ENCODE data around the gene CCT5.
"Not testable (repeated sequence)": the region's sequence is repeated elsewhere in the genome, so short reads cannot be mapped to it uniquely, and the experiment has no call there.

The CCT5 gene

DNA sequence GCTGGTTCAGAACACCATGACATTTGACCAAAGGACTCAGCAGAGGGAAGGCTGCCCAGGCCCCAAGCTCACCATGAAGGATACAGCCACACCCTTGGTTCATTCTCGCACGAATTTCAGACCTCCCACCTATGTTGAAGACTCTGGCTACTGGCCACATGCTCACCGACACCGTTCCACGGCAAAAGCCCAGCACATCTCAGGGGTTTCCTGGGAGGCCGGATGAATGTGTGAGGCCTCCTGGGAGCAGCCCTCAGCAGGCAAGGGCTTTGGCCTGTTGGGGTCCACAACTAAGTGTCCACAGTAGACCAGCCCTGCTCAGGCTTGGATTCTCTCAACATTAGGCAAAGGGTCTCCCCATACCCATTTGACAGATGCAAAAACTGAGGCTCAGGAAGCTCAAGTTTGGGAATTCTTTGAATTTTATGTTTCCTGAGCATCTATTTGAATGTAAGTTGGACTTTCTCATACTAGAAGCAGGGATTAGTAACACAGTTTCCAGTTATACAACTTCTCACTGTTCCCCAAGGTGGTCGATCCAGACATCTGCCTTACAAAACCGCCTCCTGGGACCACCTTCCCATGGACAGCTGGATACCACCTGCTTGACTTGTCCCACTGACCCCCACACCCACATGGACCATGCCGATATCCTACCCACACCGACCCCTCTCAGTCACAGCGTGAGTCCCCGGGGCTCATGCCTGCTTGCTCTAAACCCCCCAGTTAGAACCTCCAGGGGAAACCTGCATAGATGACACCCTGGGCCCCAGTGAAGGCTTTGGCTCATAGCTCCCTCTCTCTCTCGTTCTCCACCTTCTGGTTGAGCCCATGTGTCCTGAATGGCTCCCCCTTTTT lies 27.9 kb downstream of the CCT5 start:
- DNase-seq (ENCODE audit: low read depth in 3 of 3) = no peak

DNA sequence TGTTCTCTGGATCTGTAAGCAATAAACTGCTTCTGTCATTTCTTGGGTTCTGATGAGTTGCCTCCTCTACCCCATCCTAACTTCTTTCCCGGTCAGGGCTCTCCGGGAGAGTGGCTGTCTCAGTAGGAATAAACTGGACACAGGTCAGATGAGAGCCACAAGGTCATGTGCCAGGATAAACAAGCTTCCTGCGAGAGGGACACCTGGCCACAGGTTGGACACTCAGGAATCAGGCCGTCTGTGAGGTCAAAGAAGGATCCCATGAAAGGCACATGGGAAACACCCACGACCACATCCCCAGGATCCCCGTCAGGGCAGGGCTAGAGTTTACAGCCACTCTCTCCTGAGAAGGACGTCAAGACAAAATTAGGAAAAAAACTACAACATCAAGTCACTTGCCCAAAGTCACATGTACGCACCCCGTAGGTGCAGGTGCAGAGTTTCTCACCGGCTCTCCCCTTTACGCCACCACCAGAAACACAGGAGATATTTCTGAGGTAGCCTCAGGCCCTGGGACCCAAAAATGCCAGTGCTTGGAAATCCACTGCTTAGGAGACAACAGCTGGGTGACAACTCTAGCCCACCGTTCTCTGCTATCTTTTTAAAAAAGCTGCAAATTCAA lies 28.7 kb downstream of the CCT5 start:
- DNase-seq (ENCODE audit: low read depth in 3 of 3) = no peak

DNA sequence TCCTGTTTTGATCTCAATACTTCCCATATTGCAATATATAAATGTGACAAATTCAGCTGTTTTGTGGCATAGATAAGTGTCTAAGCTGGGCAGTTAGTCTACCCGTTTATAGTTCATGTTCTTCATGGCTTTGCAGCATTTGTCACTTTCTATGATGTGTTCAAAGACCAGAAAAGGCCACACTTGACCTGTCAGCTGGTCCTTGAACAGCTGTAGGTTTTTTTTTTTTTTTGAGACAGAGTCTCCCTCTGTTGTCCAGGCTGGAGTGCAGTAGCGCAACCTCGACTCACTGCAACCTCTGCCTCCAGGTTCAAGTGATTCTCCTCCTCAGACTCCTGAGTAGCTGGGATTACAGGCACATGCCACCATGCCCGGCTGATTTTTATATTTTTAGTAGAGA lies 29.2 kb downstream of the CCT5 start:
- no peak for DNase-seq (ENCODE audit: low read depth in 3 of 3)

DNA sequence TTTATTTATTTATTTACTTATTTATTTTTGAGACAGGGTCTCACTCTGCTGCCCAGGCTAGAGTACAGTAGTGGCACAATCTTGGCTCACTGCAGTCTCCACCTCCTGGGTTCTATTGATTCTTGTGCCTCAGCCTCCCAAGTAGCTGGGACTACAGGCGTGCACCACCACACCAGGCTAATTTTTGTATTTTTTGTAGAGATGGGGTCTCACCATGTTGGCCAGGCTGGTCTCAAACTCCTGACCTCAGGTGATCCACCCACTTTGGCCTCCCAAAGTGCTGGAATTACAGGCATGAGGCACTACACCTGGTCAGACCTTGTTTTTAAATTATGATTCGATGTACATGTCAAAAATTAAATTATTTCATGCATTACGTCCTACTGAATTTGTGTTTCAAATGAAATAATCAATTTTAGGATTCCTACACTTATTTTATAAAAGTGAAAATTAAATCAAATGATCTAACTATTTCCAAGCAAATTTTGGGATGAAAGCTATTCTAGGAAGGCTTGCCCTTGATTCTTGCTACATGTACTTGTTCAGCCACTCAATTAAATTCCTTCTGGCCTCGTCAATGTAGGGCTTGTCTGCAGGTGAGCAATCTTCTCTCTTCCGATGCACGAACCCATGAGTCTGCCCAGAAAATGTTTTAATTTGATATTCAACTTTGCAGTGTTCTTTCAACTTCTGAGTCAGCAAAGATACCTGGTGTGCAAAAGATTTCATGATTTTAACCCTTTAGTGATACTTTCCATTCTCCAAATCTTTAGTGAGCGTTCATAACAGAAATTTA lies 30.0 kb downstream of the CCT5 start:
- no peak for DNase-seq (ENCODE audit: low read depth in 3 of 3)

DNA sequence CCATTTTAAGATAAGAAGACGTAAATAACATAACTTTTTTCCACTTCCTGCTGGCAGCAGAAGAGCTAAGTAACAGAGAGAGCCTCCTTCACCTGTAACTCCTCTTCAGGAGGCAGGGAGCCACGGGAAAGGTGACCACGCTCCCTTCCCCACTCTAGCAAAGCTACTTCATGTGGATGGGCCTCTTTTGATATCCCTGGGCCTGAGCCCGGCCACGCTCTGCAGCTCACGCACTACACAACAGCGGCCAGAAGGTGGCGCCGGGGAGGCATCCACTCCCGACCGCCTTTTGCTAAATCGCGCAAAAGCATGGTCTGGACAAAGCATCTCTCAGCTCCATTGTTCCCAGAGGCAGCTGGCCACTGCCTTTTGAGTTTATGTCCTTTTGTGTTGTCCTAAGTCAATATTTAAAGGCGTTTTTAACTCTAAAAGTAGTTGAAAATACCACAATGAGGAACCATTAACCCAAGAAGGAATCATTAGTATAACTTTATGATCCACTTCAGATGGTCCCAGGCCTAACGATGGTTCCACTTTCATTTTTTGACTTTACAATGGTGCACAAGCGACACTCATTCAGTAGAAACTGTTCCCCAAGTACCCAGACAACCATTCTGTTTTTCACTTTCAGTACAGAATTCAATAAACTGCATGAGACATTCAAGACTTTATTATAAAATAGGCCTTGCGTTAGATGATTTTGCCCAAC lies 34.0 kb downstream of the CCT5 start:
- peak; percentile 58 to 76 (median 65) for DNase-seq (ENCODE audit: low read depth in 3 of 3)

DNA sequence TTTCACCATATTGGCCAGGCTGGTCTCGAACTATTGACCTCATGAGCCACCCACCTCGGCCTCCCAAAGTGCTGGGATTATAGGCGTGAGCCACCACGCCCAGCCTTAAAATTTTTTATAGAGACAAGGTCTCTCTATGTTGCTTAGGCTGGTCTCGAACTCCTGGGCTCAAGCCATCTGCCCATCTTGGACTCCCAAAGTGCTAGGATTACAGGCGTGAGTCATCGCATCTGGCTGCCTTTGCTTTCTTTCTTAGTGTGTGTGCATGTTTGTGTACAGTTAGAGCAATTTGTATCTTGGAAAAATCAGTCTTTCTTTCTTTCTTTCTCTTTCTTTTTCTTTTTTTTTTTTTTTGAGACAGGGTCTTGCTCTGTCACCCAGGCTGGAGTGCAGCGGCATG lies 35.3 kb downstream of the CCT5 start:
- DNase-seq (ENCODE audit: low read depth in 3 of 3) = not testable (repeated sequence)

DNA sequence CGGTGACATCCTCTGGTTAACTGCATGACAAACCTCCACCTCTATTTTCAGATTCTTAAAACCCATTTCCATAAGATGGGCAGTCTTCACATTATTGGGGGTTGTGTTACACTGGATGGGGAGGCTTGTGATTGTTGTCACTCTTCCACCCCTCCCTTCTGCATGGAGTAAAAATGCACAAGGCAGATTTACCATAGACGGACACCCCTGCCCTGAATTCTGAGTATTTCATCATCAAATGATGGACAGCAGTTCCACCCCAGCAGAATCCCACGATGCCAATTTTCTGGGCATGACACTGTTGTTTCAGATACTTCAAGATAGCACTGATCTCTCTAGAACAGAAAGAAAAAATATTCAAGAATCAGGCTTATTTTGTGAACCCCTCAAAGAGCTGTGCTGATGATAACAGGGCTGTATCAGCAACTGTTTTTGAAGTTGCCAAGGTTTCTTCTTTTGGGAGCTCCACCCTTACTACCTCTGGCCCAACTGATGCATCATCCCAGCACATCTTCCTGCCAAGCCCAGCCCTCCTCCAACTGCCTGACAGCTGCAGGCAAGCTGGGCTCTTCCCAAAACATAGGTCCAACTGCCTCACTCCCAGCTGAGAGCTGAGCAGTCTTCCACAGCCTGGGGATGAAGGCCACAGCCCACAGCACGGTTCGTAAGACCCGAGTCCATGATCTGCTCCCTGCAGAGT lies 36.2 kb downstream of the CCT5 start:
- DNase-seq (ENCODE audit: low read depth in 3 of 3) = no peak

DNA sequence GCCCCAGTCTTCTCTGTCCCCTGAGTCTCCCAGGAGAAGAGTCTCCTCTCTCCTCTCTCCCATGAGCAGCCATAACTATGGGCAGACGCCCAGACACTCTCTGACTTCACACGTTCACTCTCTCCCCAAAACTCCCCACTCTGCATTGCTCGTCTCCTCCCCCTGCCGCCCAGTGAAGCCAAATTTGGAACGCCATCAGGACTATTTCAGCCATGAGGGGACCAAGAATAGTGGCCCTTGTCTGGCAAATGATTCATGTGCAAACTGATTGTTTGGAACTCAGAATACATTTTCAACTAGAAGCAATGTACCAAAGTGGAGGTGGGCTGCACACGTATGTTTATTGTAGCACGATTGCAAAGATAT lies 36.8 kb downstream of the CCT5 start:
- DNase-seq (ENCODE audit: low read depth in 3 of 3) = no peak

DNA sequence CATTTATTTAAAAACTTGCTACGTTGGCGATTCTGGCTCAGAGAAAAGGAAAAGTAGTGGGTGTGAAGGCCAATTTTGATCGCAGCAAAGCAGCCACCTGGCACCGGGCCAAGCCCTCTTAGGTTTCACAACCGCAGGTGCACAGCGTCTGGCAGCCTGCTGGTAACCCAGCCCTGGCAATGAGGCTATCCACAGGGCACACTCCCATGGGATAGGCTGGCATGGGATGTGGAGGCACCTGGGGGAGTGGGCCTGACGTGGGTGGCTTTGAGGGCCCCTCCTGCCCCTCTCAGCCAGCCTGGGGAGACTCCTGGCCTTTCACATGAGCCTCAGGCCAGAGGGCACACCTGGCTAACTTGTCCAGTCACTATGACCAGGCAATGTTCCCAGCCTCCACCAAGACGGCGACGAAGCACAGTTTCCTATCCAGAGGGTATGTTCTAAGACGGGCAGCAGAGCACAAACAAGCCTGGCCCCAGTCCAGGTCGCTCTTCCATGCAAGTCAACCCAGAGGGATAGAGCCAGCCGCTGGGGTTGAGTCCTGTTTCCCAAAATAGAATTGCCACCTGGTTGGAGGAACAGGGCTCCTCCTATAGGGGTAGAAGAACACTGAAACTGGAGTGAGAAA lies 38.6 kb downstream of the CCT5 start:
- DNase-seq (ENCODE audit: low read depth in 3 of 3) = peak in 2 of 3 donors; percentile 11 to 33

DNA sequence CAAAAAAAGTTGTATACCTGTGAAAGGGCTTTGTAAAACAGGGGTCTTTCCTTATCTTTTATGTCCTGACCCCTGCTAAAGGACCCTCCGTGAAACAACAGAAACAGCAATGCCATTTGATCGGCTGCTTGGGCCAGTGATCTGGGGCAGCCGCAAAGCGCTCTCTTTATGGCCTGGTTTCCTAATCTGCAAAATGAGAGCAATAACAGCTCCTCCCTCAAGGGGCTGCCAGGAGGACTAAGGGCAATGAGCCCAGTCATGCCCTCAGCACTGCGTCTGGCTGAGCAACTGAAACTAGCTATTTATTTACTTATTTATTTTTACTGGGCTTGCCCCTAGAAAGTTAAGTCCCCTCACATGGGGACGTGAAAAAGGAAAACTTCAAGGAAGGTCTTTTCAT lies 39.3 kb downstream of the CCT5 start:
- DNase-seq (ENCODE audit: low read depth in 3 of 3) = no peak

DNA sequence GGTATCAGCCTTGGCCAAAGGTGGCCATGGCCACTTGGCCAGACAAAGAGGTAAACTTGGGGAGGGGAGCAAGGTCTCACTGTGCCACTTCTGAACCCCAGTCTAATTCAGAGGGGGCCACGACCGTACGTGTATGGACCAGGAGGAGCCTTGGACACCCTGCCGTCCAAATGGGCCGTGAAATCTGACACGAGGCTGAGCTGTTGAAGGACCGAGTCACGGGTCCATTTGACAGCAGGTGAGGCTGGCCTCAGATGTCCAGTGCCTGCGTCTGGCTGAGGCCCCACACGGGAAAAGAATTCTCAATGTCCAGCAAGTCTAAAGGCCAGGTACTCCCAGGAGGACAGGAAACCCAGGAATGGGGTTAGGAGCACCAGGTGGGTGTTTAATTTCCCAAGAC lies 39.9 kb downstream of the CCT5 start:
- DNase-seq (ENCODE audit: low read depth in 3 of 3) = no peak

DNA sequence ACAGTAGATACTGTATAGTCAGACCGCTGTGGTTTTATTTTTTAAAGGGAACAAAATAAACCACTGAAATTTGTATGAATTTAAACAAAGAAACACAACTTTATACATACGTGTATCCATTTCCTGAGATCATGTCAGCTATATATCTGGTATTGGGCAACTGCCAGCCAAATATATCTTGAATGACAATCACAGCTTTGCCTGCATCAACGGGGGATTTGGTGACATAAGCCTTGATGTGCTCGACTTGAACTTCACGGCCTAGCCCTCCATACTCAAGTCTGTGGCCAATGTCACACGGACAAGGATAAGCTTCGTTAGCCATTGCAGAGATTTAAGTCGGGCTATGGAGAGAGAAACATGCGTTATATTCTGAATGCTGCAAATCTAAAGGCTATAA lies 40.4 kb downstream of the CCT5 start:
- no peak for DNase-seq (ENCODE audit: low read depth in 3 of 3)

DNA sequence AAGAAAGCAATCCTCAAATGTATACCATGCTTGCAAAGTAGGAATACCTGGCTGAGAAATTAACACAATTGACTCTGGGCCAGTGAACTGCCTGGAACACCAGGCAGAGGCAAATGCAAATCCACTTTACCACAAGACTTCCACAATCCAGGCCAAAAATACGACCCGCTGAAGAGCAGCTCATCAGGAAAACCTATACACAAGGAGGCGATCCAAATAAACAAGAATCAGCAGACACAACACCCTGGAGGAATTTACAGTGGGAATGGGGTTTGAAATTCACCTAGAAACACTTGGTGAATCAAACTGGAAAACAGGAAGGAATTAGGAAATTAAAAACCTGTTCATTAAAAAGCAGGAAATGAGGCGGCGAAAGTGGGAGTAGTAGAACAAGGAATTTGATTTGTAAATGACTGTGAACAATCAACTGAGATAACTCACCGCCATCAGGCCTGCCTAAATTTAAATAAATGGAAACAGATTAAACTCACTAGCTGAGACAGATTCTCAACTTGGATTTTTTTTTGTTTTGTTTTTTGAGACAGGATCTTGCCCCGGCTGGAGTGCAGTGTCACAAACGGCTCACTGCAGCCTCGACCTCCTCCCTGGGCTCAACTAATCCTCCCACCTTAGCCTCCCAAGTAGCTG lies 41.7 kb downstream of the CCT5 start:
- DNase-seq (ENCODE audit: low read depth in 3 of 3) = no peak

DNA sequence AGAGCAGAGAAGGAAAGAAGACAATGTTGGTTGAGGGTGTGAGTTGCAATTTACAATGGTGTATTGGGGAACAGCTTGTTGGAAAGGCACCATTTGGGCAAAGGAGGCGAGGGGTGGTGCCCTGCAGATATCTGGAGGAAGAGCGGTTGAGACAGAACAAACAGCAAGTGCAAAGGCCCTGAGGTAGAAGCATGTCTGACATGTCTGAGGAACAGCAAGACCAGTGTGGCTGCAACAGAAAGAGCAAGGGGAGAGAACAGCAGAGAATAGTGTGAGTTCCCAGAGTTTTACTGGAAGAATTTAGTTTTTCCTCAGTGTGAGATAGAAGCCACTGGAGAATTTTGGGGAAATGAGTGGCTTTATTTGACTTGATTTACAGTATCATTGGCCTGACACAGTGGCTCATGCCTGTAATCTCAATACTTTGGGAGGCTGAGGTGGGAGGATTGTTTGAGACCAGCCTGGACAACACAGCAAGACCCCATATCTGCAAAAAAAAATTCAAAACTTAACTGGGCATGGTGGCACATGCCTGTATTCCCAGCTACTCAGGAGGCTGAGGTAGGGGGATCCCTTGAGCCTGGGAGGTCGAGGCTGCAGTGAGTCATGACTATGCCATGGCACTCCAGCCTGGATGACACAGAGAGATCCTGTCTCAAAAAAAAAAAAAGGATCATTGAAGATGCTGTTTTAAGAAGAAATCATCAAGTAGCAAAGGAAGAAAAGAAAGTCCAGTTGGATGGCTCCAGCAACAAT lies 44.0 kb downstream of the CCT5 start:
- no peak for DNase-seq (ENCODE audit: low read depth in 3 of 3)

DNA sequence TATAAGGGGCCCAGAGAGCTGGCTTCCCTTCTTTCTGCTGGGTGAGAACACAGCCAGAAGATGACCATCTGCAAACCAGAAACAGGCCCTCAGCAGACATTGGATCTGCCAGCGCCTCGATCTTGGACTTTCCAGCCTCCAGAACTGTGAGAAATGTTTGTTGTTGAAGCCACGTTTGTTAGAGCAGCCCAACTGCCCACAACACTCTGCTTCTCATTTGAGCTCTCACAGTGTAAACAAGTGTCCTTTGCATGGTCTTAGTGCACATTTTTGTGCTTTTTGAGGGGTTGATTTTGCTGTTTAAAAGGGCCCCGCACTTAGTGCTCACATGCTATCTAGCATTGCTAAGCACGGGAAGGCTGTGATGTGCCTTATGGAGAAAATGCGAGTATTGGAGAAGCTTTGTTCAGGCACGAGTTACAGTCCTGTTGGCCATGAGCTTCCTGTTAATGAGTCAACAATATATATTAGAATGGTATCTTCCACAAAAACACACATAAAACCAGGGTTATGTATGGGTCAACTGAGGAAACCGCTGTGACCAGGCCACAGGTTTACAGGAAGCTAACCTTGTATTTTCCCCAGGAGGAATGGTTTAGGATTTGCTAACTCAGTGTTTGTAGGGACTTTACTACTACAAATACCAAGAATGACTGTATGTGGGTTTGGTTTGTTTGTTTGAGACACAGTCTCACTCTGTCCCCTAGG lies 45.7 kb downstream of the CCT5 start:
- DNase-seq (ENCODE audit: low read depth in 3 of 3) = no peak

DNA sequence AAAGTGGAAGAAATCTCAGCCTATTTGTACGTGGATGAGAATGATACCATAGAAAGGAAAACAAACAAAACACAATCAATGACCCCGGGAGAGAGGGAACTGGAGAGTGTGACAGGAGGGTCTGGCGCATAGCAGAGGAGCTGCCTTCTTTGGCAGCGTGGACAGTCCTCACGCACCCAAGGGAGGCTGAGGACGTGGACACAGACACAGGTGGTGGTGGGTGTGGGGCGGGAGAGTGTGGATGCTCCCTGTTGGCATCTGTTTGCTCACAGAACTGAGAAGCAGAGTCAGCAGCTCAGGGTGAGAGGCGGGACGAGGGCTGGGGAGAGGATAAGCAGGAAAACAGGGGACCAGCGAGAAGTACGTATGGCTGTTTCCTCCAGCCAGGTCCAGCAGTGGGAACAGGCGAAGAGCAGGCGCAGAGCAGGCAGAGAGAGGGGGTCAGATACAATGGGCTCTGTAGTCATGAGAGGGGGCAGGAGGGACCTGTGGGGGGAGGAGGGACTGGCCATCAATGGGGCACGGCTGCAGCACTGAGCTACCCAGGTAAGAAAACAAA lies 47.6 kb downstream of the CCT5 start:
- no peak for DNase-seq (ENCODE audit: low read depth in 3 of 3)

DNA sequence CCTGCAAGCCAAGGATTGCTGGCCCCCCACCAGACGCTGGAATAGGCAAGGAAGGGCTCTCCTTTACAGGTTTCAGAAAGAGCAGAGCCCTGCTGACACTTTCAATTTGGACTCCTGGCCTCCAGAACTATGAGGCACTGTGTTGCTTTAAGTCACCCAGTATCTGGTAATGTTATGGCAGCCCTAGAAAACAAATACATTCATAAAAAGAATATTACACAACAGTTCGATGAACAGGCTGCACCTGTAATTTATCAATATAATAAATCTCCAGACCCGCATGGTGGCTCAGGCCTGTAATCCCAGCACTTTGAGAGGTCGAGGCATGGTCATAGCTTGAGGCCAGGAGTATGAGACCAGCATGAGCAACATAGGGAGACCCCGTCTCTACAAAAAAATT lies 50.2 kb downstream of the CCT5 start:
- no peak for DNase-seq (ENCODE audit: low read depth in 3 of 3)

DNA sequence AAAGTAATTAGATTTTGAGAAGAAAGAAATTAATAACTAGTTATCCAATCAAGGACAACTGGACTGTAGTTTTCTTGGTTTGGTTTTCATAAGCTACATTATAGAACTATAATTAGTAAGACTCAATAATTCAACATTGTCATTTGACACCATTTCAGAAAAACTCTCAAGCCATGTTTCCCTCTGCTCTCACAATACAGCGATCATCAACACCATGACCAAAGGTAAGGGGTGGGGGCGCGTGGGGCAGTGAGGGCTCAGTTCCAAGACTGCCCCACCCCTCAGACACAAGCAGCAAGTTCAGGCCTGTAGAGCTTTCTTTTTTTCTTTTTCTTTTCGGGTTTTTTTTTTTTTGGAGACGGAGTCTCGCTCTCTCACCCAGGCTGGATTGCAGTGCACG lies 51.2 kb downstream of the CCT5 start:
- DNase-seq (ENCODE audit: low read depth in 3 of 3) = no peak

All from stimulated activated CD4-positive, alpha-beta T cell treated with anti-CD3 and anti-CD28 coated beads, TNF-alpha, amount 100 ng/mL, for 48 hours (primary cell).